Keratinocyte (primary cell): Measurements from ENCODE around the gene BMF. TPM values are rescaled to one million over a fixed set of nuclear protein-coding genes. Genes with fewer than 3 reads are reported as not detected.

Experiments
- DNase-seq: peaks from one replicate; pipeline ENCODE4 v3.0.0-alpha.2; 2011; ENCODE audit warnings: low read depth, missing footprints, low spot score
- FAIRE-seq: peaks from 2 replicates; lab custom pipeline; 2011; peaks lifted over from hg19 to GRCh38; lab: Jason Lieb, UNC
- H2AFZ ChIP-seq: 2 replicates; pipeline ENCODE4 v1.6.0; 2012; ENCODE audit warnings: low read length, control low read depth, inconsistent platforms; ENCODE audit not compliant: control insufficient read depth
- H3K27ac ChIP-seq: 2 replicates; pipeline ENCODE4 v1.5.1; 2011; ENCODE audit warnings: low read length; ENCODE audit not compliant: control insufficient read depth, insufficient read depth
- H3K27me3 ChIP-seq: 3 replicates; pipeline ENCODE4 v1.6.0; 2011; ENCODE audit warnings: low read length; ENCODE audit not compliant: control insufficient read depth, insufficient read depth; ENCODE audit errors: extremely low read depth
- H3K36me3 ChIP-seq, 2 experiments: 2 replicates in 1 of 2; 3 replicates in 1 of 2; pipeline ENCODE4 v1.5.1; 2011; ENCODE audit warnings: low read length in 2 of 2, mild to moderate bottlenecking in 1 of 2; ENCODE audit not compliant: control insufficient read depth in 2 of 2, insufficient read depth in 2 of 2; ENCODE audit errors: extremely low read depth in 1 of 2
- H3K4me1 ChIP-seq: 3 replicates; pipeline ENCODE4 v1.5.1; 2011; ENCODE audit warnings: low read length; ENCODE audit not compliant: control insufficient read depth, insufficient read depth; ENCODE audit errors: extremely low read depth
- H3K4me2 ChIP-seq: 3 replicates; pipeline ENCODE4 v1.6.0; 2011; ENCODE audit warnings: low read depth, low read length; ENCODE audit not compliant: control insufficient read depth, insufficient read depth; ENCODE audit errors: extremely low read depth
- H3K4me3 ChIP-seq, 3 experiments: fragments of 200-600 bp in 1 of 3; sonication (generic) in 1 of 3; 2 replicates in 2 of 3; 3 replicates in 1 of 3; pipeline ENCODE4 v1.5.1; 2011 to 2016; ENCODE audit warnings: low read length in 3 of 3, mild to moderate bottlenecking in 3 of 3, control low read depth in 2 of 3, inconsistent platforms in 1 of 3, low read depth in 1 of 3, mixed read lengths in 1 of 3, mixed run types in 1 of 3, moderate library complexity in 1 of 3; ENCODE audit not compliant: control insufficient read depth in 2 of 3, insufficient read depth in 2 of 3; ENCODE audit errors: extremely low read depth in 1 of 3
- H3K79me2 ChIP-seq: 2 replicates; pipeline ENCODE4 v1.6.0; 2012; ENCODE audit warnings: low read length; ENCODE audit not compliant: control insufficient read depth, insufficient read depth
- H3K9ac ChIP-seq: 3 replicates; pipeline ENCODE4 v1.6.0; 2011; ENCODE audit warnings: low read length; ENCODE audit not compliant: control insufficient read depth, insufficient read depth; ENCODE audit errors: extremely low read depth
- H3K9me1 ChIP-seq: 3 replicates; pipeline ENCODE4 v1.6.0; 2011; ENCODE audit warnings: low read length; ENCODE audit not compliant: control insufficient read depth, insufficient read depth; ENCODE audit errors: extremely low read depth
- H3K9me3 ChIP-seq: 2 replicates; pipeline ENCODE4 v1.5.1; 2012; ENCODE audit warnings: low read depth, low read length; ENCODE audit not compliant: control insufficient read depth
- H4K20me1 ChIP-seq: 3 replicates; pipeline ENCODE4 v1.6.0; 2011; ENCODE audit warnings: low read length; ENCODE audit not compliant: control insufficient read depth, insufficient read depth; ENCODE audit errors: extremely low read depth
- CTCF ChIP-seq, 3 experiments: IDR thresholded peaks in 1 of 3; conservative IDR thresholded peaks in 1 of 3; optimal IDR thresholded peaks in 1 of 3; 2 replicates in 2 of 3; 3 replicates in 1 of 3; pipeline versions ENCODE3 to v1.5.1; 2011; ENCODE audit warnings: low read length in 3 of 3, mild to moderate bottlenecking in 3 of 3, moderate library complexity in 2 of 3, control low read depth in 1 of 3, inconsistent platforms in 1 of 3; ENCODE audit not compliant: insufficient read depth in 2 of 3; ENCODE audit errors: extremely low read depth in 1 of 3
- EZH2 ChIP-seq: IDR thresholded peaks from one replicate; pipeline ENCODE4 v1.6.1; 2012; ENCODE audit warnings: inconsistent platforms, mild to moderate bottlenecking, low read length, moderate library complexity
- dilution Hi-C: fragments of 300-500 bp; cut with MboI; formaldehyde crosslinking; loops from one replicate; pipeline ENCODE4 v1.7.0; 2020; ENCODE audit warnings: low sequenced_read_pairs; ENCODE audit not compliant: extremely low pct_ligation_motif_present
- polyA plus RNA-seq, 5 experiments: library from polyadenylated mRNA; depleted of rRNA in 3 of 5; stranded (reverse) in 3 of 5; stranded (forward) in 1 of 5; unstranded in 1 of 5; fragments of >200 nt; gene quantifications; 1 replicate in 1 of 5; 2 replicates in 3 of 5; 3 replicates in 1 of 5; pipeline versions ENCODE4 v1.2.1 to v1.2.3, GENCODE V29; 2011 to 2012; ENCODE audit warnings: missing spikeins in 2 of 5, low read depth in 1 of 5, low replicate concordance in 1 of 5

Gene BMF
- polyA plus RNA-seq, 1 donor (not counting 4 experiments of a cell fraction or from before 2014, with no cell fraction given) = 0.13 TPM

GRCh38 chr15:40063563-40064011, 45.1 kb downstream of the BMF start:
- FAIRE-seq (peak; percentile 97), DNase-seq (no peak)
- Histone ChIP-seq H3K9me1 (peaks cover 4% of the 10 kb centered on the region), H4K20me1 (no peaks in the 10 kb centered on the region), H3K36me3 (no peaks in the 10 kb centered on the region), H3K9me3 (no peaks in the 10 kb centered on the region), H3K4me1 (peaks cover 32% of the 10 kb centered on the region), H3K27ac (no peak overlapping the region), H3K4me3 (no peak overlapping the region), H3K9ac (no peak overlapping the region), H3K79me2 (no peaks in the 10 kb centered on the region), H3K4me2 (peak overlapping the region; percentile 51), H2AFZ (no peak overlapping the region), H3K27me3 (peaks cover 5% of the 10 kb centered on the region)
- no peak for TF ChIP-seq EZH2
- TF ChIP-seq CTCF (optimal IDR thresholded peaks at IDR 0.05 in 1 of 3, IDR thresholded peaks at IDR 0.05 in 1 of 3, conservative IDR thresholded peaks at IDR 0.05 in 1 of 3; ENCODE audit: extremely low read depth in 1 of 3, insufficient read depth in 2 of 3, low read length in 3 of 3) = no peak
- dilution Hi-C loops = no loop called here

- H3K9ac ChIP-seq = no peak overlapping the region
- no peaks in the 10 kb centered on the region for H3K9me3 ChIP-seq
- peaks cover 4% of the 10 kb centered on the region for H3K9me1 ChIP-seq
- no peaks in the 10 kb centered on the region for H3K36me3 ChIP-seq
- dilution Hi-C loops = no loop called here
- FAIRE-seq (no peak), DNase-seq (no peak)
- H3K4me1 ChIP-seq = peaks cover 32% of the 10 kb centered on the region
- H3K79me2 ChIP-seq = no peaks in the 10 kb centered on the region
- peak overlapping the region; percentile 51 for H3K4me2 ChIP-seq
- H3K27me3 ChIP-seq = peaks cover 5% of the 10 kb centered on the region
- no peak overlapping the region for H3K4me3 ChIP-seq
- TF ChIP-seq CTCF (optimal IDR thresholded peaks at IDR 0.05 in 1 of 3, IDR thresholded peaks at IDR 0.05 in 1 of 3, conservative IDR thresholded peaks at IDR 0.05 in 1 of 3; ENCODE audit: extremely low read depth in 1 of 3, insufficient read depth in 2 of 3, low read length in 3 of 3) = no peak
- no peak for TF ChIP-seq EZH2
- H3K27ac ChIP-seq = no peak overlapping the region
- H4K20me1 ChIP-seq = no peaks in the 10 kb centered on the region
- H2AFZ ChIP-seq = no peak overlapping the region
Measured at GRCh38 chr15:40062816-40063562, 45.7 kb downstream of the BMF start.
